D721Med (cell line): Measurements from ENCODE around the gene ASCL5.

Source experiments
- DNase-seq: peaks from one replicate; pipeline ENCODE4 v3.0.0; 2011; ENCODE audit warnings: low spot score; ENCODE audit not compliant: insufficient read length
- FAIRE-seq: peaks from 2 replicates; lab custom pipeline; 2011; peaks lifted over from hg19 to GRCh38; lab: Jason Lieb, UNC
- TF ChIP-seq, protein P1 (sequence below): IDR thresholded peaks from 2 replicates; pipeline ENCODE4 v1.5.1; 2012; ENCODE audit warnings: mild to moderate bottlenecking, control low read depth; ENCODE audit not compliant: insufficient read depth; ENCODE audit errors: missing control alignments

ASCL5 gene

DNA sequence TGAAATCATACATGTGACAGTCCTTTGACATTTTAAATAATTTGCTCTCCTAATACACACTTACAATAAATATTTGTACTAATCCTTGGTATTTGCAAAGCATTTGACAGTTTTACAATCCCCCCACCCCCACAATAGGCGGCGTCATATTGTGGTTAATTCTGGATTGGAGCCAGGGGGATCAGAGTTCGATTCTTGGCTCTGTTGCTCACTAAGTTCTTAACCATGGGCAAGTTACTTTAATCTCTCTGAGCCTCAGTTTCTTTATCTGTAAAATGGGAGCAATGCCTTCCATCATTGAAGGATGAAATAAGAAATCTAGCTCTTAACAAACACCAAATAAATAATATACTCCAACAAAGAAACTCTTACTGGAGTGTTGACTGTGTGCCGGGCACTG lies 38.6 kb downstream of the ASCL5 start:
- no peak for DNase-seq
- FAIRE-seq: no peak
- TF ChIP-seq, protein P1, sequence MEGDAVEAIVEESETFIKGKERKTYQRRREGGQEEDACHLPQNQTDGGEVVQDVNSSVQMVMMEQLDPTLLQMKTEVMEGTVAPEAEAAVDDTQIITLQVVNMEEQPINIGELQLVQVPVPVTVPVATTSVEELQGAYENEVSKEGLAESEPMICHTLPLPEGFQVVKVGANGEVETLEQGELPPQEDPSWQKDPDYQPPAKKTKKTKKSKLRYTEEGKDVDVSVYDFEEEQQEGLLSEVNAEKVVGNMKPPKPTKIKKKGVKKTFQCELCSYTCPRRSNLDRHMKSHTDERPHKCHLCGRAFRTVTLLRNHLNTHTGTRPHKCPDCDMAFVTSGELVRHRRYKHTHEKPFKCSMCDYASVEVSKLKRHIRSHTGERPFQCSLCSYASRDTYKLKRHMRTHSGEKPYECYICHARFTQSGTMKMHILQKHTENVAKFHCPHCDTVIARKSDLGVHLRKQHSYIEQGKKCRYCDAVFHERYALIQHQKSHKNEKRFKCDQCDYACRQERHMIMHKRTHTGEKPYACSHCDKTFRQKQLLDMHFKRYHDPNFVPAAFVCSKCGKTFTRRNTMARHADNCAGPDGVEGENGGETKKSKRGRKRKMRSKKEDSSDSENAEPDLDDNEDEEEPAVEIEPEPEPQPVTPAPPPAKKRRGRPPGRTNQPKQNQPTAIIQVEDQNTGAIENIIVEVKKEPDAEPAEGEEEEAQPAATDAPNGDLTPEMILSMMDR: no peak

DNA sequence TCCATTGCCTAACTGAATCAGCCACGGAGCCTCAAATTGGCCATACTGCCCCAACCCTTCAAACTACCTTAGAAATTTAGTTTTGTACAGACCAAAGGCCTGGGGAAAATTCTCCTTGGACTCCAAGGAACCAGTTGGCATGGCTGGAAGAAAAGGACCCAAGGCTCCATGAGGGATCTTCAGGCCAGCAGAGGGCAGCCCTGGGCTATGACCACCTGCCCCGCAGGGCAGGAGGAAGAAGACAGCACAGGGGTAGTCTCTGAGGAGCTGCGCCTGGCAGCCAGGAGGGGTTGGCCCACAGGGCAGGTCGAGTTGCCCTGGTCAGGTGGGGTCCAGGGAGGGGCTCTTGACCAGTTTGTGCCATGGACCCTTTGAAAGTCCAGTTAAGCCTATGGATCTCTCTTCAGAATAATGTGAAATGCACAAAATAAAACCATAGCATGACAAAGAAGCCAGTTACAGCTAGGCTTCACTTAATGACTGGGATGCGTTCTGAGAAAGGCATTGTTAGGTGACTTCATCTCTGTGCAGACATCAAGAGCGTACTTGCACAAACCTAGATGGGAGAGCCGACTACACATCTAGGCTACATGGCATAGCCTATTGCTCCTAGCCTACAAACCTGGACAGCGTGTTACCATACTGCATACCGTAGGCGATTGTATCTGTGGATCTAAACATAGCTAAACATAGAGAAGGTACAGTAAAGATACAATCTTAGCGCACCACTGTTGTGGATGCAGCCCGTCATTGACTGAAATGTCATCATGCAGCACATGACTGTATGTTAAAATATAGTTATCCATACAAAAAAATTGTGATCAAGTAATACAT lies 40.9 kb downstream of the ASCL5 start:
- peak; percentile 87 for DNase-seq
- TF ChIP-seq, protein P1: peak; percentile 91
- FAIRE-seq: no peak

DNA sequence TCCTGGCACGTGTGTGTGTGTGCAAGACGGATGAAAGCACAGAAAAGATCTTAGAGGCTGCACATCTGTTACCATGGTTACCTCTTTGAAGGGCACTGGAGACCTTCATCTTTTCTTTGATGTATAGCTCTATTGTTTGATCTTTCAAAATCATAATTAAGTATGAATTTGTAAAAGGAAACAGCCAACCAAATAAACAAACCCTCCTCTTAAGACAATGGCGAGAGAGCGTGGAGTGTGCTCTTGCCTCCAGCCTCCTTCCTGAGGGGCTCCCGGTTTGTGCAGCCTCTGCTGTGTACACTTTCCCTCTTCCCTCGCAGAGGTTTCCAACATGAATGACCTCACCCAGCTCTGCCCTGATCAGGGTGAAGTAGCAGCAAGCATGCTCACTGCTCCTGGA lies 42.7 kb downstream of the ASCL5 start:
- FAIRE-seq: no peak
- TF ChIP-seq, protein P1: no peak
- no peak for DNase-seq

DNA sequence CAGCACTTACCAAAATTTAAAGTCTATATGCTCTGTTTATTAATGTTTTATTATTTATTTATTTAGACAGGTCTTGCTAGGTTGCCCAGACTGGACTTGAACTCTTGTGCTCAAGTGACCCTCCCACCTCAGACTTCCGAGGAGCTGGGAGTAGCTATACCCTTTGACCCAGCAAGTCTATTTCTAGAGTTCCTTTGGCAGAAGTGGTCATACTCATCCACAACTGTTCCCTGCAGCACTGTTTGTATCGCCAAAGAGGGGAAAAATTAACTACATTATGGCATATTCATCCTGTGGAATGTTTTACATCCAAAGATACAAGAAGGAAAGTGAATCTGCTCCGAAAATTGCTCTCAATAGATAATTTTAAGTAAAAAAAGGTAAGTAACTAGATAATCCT lies 43.2 kb downstream of the ASCL5 start:
- TF ChIP-seq, protein P1: no peak
- DNase-seq: no peak
- FAIRE-seq: no peak

DNA sequence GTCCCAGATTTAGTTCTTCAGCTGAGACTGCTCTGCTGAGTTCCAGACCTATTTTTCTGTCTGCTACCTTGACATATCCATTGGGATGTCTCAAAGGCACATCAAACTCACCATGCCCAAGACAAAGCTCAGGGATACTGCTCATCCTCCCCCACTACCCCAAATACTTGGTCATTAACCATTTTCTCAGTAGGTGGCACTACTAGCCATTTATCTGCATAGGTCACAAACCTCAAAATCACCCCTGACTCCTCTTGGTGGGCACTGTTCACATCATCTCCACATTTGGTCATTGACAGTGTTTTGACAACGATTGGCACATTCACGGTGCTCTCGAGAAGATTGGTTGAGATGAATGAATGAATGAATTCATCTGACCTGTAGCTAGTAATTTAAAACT lies 46.8 kb downstream of the ASCL5 start:
- no peak for DNase-seq
- TF ChIP-seq, protein P1: peak; percentile 33
- FAIRE-seq: no peak

DNA sequence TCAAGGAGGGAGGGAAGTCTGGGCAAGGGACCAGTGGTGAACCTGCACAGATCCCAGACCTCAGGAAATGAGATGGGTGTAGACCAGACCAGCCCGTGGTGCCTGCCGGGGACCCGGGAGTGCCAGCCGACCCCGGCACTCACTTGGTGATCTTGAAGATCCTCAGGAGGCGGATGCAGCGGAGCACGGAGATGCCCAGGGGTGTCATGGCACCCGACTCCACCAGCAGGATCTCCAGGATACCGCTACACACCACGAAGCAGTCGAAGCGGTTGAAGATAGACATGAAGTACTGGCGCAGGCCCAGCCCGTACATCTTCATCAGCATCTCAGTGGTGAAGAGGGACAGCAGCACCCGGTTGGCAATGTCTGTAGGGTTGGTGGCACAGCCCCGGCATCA lies 49.2 kb downstream of the ASCL5 start:
- TF ChIP-seq, protein P1: no peak
- DNase-seq (no peak), FAIRE-seq (no peak)

DNA sequence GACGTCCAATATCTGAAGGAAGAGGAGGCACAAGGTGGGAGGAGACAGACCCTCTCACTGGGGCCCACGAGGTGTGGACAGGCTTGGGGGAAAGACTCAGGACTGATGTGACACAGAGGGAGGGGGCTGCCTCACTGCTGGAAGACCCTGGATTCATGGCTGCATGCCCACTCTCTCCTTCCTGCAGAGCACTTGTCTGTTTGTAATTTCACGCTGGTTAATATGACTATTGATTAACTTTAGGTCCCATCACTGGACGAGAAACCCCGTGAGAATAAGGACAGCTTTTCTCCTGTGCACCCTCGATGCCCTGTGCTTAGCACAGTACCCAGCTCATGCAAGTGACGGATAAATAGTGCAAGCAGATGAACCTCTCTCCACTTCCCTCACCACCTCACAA lies 49.9 kb downstream of the ASCL5 start:
- TF ChIP-seq, protein P1: no peak
- FAIRE-seq (no peak), DNase-seq (no peak)
